Measurements from ENCODE around the gene FAHD1. TPM values are rescaled to one million over a fixed set of nuclear protein-coding genes. Genes with fewer than 3 reads are reported as not detected.

The FAHD1 gene
- total RNA-seq, 1 donor: 51.8 TPM

DNA sequence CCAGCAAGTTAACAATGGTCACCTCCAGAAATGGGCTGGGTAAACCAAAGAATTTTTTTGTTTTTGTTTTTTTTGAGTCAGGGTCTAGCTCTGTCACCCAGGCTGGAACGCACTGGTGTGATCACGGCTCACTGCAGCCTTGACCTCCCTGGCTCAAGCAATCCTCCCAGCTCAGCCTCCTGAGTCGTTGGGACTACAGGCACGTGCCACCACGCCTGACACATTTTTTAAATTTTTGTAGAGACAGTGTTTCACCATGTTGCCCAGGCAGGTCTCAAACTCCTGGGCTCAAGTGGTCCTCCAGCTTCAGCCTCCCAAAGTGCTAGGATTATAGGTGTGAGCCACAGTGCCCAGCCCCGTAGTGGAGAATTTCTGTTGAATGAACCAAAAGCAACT is 46.3 kb upstream of the FAHD1 start:
- DNase-seq (ENCODE audit: low read depth): no peak
- H3K4me3 ChIP-seq (ENCODE audit: low read depth, low read length): no peak overlapping the region
- TF ChIP-seq CTCF (IDR thresholded peaks at IDR 0.05; ENCODE audit: insufficient read depth, low read depth, low read length): no peak

GRCh38 chr16:1781254-1781653 is 45.8 kb upstream of the FAHD1 start:
- no peak for DNase-seq (ENCODE audit: low read depth)
- peak overlapping the region; percentile 81 for H3K4me3 ChIP-seq (ENCODE audit: low read depth, low read length)
- TF ChIP-seq CTCF (IDR thresholded peaks at IDR 0.05; ENCODE audit: insufficient read depth, low read depth, low read length): no peak

- no peak for TF ChIP-seq CTCF (IDR thresholded peaks at IDR 0.05; ENCODE audit: insufficient read depth, low read depth, low read length)
- peak; percentile 13 for DNase-seq (ENCODE audit: low read depth)
These were observed 45.1 kb upstream of the FAHD1 start for GRCh38 chr16:1781758-1782407.

DNA sequence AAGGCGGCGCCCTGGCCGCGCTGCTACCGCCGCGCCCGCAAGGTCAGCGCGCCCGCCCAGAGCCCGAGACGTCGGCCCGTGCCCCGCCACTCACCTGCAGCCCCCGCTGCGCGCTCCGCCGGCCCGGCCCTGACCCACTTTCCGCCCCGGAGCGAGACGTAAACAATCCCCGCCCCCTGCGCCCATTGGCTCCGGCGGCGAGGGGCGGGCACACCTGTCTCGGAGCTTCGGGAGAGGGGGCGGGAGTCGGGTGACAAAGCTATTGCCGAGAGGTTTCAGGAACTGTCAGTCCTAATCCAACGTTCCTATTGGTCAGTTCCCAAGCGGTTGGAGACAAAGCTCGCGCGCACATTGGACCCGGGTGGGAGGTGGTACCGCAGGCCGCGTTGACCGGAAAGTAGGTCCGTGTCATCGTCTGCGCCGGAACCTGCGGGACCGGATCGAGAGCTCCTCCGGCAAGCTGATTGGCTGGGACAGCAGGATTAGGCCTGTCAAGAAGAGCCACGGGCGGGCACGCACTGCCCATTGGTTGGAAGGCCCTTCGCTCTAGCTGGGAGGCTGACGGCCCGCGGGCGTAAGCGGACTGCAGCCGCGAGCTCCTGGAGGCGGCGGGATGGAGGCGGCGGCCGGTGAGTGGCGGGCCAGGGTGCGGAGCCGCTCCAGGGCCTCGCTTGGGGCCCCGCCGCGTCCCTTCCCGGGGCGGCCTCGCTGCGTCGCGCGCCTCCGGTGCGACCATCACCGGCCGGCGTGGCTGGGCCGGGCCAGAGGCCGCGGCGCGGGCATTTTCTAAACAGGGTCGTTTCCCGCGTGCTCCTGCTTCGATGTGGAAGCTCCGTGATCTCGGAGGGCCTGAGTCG is 44.4 kb upstream of the FAHD1 start, which contains the start of the genes NUBP2 and SPSB3:
NUBP2 (plus strand) TSS at position 553 of the 857 bp plus-strand sequence; CDS start at position 614, 61 bp downstream.
SPSB3 (minus strand) TSS at position 164 of the 857 bp plus-strand sequence. CDS start 1,088 bp downstream, outside the sequence.
- peak within 1 kb of the TSS; percentile 91 for H3K4me3 ChIP-seq (ENCODE audit: low read depth, low read length)
- TF ChIP-seq CTCF (IDR thresholded peaks at IDR 0.05; ENCODE audit: insufficient read depth, low read depth, low read length): no peak
- peak; percentile 100 for DNase-seq (ENCODE audit: low read depth)

More at GRCh38 chr16:1781758-1782407, 45.1 kb upstream of the FAHD1 start:
- H3K4me3 ChIP-seq (ENCODE audit: low read depth, low read length): peak overlapping the region; percentile 81

GRCh38 chr16:1784977-1785845 is 41.8 kb upstream of the FAHD1 start:
- DNase-seq (ENCODE audit: low read depth): no peak
- H3K4me3 ChIP-seq (ENCODE audit: low read depth, low read length): no peak overlapping the region
- no peak for TF ChIP-seq CTCF (IDR thresholded peaks at IDR 0.05; ENCODE audit: insufficient read depth, low read depth, low read length)

GRCh38 chr16:1785846-1786170 is 41.2 kb upstream of the FAHD1 start:
- no peak for TF ChIP-seq CTCF (IDR thresholded peaks at IDR 0.05; ENCODE audit: insufficient read depth, low read depth, low read length)
- no peak overlapping the region for H3K4me3 ChIP-seq (ENCODE audit: low read depth, low read length)
- no peak for DNase-seq (ENCODE audit: low read depth)

Data from fibroblast of villous mesenchyme (primary cell).